Measurements from ENCODE around the gene TNNT3. TPM values are rescaled to one million over a fixed set of nuclear protein-coding genes. Genes with fewer than 3 reads are reported as not detected.
"Not testable (repeated sequence)": the region's sequence is repeated elsewhere in the genome, so short reads cannot be mapped to it uniquely, and the experiment has no call there.

TNNT3 gene
- polyA plus RNA-seq, 3 donors = 9.7 to 12.5 (median 10.5) TPM

- DNase-seq = no peak
These were observed 38.6 kb upstream of the TNNT3 start for GRCh38 chr11:1880746-1881441.

- no peak for DNase-seq
These were observed 37.9 kb upstream of the TNNT3 start for GRCh38 chr11:1881442-1882264.

- DNase-seq = peak; percentile 81
These were observed 37.0 kb upstream of the TNNT3 start for GRCh38 chr11:1882265-1883238.

- no peak for DNase-seq
These were observed 35.9 kb upstream of the TNNT3 start for GRCh38 chr11:1883346-1884302.

- DNase-seq = no peak
These were observed 35.2 kb upstream of the TNNT3 start for GRCh38 chr11:1884303-1884700.

- DNase-seq = not testable (repeated sequence)
These were observed 33.0 kb upstream of the TNNT3 start for GRCh38 chr11:1886551-1886950.

GRCh38 chr11:1887451-1888346, 31.8 kb upstream of the TNNT3 start:
- no peak for DNase-seq

- no peak for DNase-seq
These were observed 31.2 kb upstream of the TNNT3 start for GRCh38 chr11:1888347-1888753.

- no peak for DNase-seq
These were observed 30.7 kb upstream of the TNNT3 start for GRCh38 chr11:1888811-1889210.

GRCh38 chr11:1889224-1889930, 30.1 kb upstream of the TNNT3 start:
- no peak for DNase-seq

GRCh38 chr11:1889941-1890855, 29.3 kb upstream of the TNNT3 start:
- DNase-seq = no peak

- DNase-seq = no peak
These were observed 28.4 kb upstream of the TNNT3 start for GRCh38 chr11:1890856-1891830.

- no peak for DNase-seq
These were observed 27.7 kb upstream of the TNNT3 start, which contains the start of gene PRR33 for GRCh38 chr11:1891831-1892115. TSS of gene PRR33 (minus strand) at chr11:1891895. CDS start at chr11:1890584, 1,311 bp downstream.

GRCh38 chr11:1892116-1892515, 27.4 kb upstream of the TNNT3 start:
- no peak for DNase-seq

- no peak for DNase-seq
These were observed 26.9 kb upstream of the TNNT3 start for GRCh38 chr11:1892558-1892957.

- DNase-seq = no peak
These were observed 25.7 kb upstream of the TNNT3 start for GRCh38 chr11:1893581-1894359.

All from renal pelvis (tissue), 4 donors.